GM19467 (cell line): ENCODE measurements around the gene TUBB4B.

Experiments used
- ATAC-seq: cut with Tn5 transposase; IDR thresholded peaks from one replicate; pipeline ENCODE4 v1.9.1; 2021; ENCODE audit warnings: mild to moderate bottlenecking, moderate library complexity; ENCODE audit not compliant: unreplicated experiment

Gene TUBB4B

DNA sequence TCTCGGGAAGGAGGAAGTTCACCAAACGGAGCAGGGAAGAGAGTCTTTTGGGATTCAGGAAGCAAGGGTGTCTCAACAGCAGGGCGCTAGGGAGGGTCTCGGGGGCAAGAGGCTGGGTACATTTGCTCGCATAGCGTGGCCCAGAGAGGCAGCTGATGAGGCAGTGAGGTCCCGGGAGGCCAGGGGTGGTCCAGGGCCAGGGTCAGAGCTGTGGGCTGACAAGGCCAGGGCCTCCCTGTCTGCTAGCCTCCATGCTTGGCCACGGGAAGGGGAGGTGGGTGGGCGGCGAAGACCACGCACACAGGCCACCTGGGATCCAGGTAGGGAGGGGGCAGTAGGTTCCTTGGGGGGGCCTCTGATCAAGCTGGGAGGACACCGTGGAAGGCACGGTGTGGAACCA lies 29.6 kb upstream of the TUBB4B start:
- ATAC-seq, result no peak

DNA sequence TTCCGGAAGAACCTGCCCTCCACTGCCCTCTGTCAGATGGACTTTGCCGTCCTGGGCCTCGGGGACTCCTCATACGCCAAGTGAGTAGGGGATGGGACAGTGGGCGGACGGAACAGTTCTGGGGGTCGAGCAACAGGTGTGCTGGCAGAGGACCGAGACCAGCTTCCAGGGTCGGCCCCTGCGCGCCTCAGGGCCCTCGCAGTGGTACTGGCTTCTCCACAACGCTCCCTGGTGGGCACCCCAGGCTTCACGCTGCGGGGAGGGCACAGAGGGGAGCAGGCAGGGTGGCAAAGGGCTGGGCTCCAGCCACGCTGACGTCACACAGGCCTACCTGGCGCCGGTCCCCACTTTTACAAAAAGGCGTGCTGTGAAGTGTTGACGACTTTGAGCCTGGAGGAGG lies 28.6 kb upstream of the TUBB4B start:
- ATAC-seq, result no peak

DNA sequence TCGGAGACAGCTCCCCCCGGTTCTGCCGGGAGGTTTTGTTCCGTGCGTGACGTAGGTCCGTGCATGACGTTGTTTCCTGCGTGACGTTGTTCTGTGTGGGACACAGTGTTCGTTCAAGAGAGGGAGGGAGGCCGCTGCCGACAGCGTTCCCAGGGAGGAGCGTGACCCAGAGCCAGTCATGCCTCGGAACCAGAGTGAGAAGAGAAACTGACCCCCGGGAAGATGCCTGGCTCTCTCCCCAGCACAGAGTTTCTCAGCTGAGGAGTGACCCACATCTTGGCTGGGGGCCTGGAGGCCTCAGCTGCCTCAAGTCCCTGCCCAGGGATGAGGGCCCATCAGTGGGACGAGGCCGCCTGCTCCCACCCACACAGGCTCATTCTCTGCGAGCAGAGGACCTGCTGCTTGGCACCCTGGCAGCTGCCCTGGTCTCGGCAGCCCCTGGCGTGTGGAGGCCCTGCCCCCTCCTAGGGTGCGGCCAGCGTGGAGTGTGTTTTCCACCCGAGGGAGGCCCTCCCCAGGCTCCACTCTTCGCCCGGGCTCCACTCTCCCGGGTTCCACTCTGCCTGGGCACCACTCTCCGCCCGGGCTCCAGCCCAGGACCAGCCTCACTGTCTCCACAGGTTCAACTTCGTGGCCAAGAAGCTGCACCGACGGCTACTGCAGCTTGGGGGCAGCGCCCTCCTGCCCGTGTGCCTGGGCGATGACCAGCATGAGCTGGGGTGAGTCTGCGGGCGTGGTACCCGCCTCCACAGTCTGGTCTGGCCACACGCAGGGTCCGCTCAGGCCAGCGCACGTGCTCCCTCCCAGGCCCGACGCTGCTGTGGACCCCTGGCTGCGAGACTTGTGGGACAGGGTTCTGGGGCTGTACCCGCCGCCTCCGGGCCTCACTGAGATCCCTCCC lies 27.7 kb upstream of the TUBB4B start:
- ATAC-seq, result no peak

DNA sequence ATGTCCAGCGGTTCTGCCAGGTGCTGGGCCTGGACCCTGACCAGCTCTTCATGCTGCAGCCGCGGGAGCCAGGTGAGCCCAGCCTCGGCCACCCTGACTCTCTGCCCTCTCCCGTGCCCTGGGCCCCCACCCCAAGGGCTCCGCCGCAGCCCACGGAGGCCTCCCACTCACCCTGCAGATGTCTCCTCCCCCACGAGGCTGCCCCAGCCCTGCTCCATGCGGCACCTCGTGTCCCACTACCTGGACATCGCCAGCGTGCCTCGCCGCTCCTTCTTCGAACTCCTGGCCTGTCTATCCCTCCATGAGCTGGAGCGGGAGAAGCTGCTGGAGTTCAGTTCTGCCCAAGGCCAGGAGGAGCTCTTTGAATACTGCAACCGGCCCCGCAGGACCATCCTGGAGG lies 26.5 kb upstream of the TUBB4B start:
- no peak for ATAC-seq

DNA sequence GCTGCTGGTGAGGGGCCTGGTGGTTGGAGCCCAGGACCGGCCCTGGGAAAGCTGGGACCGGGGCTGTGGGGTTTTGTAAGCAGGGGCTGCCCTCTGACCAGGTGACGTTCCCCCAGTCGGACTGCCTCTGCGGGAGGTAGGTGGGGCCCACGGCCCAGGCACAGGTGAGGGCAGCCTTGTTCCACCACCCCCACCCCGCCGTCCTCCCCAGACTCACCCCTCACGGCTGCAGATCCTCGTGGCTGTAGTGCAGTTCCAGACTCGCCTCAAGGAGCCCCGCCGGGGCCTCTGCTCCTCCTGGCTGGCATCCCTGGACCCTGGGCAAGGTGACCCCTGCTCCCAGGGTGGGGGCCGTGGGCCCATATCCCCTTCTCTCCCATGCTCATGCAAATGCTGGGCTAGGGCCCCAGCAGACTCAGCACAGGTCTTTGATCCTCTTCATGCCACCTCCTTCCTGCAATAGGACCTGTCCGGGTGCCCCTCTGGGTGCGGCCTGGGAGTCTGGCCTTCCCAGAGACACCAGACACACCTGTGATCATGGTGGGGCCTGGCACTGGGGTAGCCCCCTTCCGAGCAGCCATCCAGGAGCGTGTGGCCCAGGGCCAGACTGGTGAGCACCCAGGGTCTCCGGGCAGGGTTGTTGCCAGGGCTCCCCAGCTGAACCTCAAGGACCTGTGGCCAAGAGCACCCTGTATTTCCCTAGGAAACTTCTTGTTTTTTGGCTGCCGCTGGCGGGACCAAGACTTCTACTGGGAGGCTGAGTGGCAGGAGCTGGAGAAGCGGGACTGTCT lies 25.7 kb upstream of the TUBB4B start:
- ATAC-seq, result no peak

DNA sequence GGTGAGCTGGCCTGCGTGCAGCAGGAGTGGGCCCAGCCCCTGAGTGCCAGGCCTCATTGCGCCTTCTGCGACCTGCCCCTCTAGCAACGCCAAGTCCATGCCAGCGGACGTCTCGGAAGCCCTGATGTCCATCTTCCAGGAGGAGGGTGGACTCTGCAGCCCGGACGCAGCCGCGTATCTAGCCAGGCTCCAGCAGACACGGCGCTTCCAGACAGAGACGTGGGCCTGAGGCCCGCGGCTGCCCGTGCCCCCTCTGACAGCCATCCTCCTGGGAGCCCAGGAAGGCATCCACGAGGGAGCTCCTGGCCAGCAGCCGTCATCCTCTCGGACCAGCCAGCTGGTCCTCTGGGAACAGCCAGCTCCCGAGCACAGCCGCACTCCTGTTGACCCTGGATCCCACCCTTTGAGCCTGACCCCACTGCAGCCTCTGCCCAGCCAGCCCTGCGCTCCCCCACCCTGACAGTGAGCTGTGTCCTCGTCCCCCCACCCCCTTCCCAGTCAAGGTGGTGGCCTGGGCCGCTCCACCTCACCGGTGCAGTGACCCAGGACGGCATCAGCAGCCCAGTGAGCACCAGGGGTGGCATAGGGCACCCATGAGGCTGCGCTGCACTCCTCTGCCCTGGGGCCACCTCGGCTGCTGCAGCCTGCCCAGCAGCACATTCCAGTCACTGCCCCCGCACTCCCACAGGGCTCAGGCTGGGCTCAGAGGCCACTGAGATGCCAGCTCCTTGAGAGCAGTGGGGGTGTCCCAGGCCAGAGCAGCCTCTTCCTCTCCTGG lies 24.7 kb upstream of the TUBB4B start:
- ATAC-seq, result no peak

DNA sequence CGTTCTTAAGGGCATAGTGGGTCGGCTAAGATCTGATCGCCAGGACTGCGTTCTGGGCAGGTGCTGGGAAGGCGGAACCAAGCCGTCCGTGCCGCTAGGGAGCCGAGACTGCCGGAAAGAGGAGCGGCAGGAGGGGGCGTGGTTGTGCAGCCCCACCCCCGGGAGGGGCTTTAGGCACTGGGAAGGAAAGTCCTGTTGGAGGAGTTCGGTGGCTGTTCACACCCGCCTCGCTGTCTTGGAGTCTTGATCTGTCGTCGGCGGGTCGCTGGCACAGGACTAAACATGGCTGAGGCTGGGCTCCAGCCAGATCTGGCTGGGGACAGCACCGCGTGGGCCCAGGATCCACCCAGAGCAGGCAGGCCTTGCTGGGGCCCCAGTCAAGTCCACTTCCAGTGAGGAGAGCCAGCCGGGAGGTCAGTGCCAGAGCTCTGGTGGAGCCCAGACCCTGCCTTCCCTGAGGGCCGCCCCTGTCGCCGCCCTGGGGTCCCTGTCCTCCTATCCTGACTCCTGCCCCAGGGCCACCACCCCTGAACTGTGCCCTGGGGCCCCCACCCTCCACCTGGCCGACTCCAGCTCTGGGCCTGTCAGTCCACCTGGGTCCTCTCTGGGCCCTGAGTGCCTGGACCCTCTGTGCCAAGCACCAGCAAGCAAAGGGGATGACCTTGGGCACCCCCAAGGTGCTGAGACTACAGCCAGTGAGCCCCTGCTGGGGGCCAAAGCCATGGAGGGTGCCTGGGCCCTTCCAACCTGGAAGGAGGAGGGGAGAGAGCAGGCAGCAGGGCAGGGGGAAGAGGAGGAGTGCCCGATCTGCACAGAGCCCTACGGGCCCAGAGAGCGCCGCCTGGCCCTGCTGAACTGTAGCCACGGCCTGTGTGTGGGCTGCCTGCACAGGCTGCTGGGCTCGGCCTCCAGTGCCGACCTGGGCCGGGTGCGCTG lies 23.5 kb upstream of the TUBB4B start:
- no peak for ATAC-seq

DNA sequence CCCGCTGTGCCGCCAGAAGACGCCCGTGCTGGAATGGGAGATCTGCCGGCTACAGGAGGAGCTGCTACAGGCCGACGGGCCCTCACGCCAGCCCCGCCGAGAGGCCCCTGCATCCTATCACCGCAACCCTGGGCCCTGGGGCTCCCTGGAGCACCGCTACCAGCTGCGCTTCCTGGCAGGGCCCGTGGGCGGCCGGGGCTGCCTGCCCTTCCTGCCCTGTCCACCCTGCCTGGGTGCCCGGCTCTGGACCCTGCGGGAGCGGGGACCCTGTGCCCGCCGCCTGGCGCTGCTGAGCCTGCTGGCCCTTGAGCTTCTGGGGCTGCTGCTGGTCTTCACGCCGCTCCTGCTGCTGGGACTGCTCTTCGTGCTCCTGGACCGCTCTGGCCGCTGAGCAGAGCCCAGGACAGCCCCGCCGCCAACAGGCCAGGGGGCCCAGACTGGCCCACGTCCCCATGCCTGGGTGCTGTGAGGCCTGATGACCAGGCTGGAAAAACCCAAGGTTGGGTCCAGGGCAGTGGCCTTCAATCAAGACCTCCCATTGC lies 22.8 kb upstream of the TUBB4B start:
- ATAC-seq, result no peak

DNA sequence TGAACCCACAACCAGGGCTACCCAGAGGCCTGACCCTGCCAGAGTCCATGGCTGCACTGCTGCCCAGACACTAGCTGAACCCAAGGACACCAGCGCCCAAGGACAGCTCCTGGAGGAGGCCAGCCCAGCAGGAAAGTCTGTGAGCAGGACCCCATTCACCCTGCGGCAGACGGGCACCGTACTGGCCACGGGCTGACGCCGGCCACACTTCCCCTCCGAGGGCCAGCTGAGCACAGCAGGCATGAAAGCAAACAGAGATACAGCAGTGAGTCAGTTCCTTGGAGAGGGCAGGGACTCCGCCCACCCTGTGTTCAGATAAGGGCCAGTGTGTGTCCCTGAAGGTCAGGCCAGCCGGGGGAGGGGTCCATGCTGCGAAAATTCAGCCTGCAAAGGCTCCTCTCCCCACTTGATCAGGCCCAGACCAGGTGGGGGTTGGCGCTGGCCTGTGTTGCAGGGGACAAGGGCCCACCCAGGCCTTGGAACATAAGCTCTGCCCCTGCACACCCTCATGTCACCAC lies 22.3 kb upstream of the TUBB4B start:
- no peak for ATAC-seq

DNA sequence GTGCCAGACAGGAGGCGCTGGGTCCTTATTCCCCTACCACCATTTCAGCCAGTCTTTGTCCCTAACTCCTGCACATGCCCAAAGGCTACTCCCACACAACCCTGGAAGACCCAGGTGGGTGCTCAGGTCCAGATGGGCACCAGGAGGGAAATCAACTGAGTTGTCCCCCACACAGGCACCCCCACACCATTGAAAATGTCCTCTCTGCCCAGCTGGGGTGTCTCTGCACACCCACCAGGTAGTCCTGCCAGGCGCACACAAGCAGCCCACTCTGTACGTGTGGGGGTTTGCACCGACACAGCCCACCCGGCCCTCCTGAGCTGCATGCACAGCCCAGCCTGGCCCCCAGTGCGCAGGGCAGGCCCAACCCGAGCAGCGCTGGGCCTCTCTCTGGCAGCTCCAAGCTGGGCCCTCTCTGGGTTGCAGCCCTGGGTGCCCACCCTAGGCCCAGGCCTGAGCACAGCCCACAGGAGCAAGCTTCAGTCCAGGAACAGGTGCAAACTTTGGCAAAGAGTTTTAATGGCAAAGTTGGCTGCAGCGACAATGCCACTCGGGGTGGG lies 21.2 kb upstream of the TUBB4B start:
- no peak for ATAC-seq

DNA sequence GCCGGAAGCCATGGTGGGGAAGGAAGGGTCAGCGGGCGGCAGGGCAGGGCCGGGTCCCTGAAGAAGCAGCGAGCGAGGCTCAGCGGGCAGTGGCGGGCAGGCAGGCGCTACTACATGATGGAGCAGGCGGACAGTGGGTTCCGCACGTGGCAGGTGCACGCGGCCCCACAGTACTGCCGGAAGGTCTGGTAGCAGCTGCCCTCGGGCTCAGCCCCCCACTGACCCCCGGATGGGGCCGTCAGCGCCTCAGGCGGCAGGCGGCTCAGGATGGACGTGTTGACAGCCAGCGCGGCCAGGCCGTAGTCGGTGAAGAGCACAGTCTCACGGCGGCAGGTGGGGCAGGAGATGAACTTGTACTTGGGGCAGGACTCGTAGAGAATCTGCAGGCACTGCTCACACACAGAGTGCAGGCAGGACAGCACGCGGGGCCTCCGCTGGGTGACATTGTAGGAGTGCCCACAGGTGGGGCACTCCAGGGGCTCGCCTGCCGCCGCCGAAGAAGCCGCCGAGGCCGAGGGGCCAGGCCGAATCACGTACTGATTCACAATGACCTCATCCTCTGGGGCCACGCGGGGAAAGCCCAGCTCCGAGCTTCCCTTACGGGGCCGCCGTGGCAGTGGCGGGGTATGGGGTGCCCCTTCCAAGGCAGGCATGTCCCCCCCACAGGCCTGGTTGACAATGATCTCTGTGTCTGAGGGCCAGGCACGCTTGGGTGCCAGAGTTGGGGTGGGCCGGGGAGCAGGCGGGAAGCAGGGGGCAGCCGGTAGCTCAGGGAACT lies 20.6 kb upstream of the TUBB4B start:
- ATAC-seq, result no peak

DNA sequence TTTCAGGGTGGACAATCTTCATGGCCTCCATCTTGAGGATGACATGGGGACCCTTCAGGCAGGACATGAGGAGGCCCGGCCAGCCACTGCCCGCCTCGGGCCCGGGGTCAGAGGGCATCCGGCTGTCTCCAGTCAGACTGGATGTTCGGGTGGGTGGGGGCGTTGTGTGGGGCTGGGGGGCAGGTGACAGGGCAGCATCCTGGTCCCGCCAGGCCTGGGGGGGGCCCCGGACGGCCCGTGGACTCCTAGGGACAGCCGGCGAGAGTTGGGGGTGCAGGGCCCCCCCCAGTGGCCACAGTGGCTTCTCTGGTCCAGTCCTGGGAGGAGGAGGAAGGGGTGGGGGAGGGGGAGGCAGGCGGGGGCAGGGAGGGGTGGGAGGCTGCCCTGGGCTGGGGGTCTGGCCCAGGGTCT lies 20.0 kb upstream of the TUBB4B start:
- no peak for ATAC-seq

DNA sequence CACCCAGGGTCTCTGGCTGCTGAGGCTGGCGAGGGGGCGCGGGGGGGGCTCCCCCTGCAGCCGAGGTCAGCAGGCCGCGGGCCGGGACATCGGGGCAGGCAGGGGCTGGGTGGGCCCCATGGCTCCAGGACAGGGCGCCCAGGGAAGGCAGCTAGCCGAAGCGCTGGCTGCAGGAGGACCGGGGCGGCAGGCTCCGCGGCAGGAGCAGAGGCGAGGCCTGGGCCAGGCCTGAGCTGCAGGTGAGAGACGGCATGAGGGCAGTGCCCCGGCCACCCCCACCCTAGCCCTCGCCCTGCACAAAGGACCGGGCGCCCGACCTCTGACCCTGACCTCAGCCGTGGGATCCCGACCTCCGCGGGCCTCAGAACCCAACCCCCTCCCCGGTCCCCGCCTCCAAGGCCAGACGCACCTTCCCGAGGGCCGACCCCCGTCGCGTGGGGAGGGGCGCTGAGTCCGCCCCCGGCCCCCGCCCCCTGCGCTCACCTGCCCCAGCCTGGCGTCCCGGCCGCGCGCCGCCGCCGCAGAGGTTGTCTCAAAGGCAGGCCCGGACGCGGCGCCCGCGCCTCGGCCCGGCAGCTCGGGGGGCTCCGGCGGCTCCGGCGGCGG lies 19.5 kb upstream of the TUBB4B start:
- ATAC-seq, result no peak

DNA sequence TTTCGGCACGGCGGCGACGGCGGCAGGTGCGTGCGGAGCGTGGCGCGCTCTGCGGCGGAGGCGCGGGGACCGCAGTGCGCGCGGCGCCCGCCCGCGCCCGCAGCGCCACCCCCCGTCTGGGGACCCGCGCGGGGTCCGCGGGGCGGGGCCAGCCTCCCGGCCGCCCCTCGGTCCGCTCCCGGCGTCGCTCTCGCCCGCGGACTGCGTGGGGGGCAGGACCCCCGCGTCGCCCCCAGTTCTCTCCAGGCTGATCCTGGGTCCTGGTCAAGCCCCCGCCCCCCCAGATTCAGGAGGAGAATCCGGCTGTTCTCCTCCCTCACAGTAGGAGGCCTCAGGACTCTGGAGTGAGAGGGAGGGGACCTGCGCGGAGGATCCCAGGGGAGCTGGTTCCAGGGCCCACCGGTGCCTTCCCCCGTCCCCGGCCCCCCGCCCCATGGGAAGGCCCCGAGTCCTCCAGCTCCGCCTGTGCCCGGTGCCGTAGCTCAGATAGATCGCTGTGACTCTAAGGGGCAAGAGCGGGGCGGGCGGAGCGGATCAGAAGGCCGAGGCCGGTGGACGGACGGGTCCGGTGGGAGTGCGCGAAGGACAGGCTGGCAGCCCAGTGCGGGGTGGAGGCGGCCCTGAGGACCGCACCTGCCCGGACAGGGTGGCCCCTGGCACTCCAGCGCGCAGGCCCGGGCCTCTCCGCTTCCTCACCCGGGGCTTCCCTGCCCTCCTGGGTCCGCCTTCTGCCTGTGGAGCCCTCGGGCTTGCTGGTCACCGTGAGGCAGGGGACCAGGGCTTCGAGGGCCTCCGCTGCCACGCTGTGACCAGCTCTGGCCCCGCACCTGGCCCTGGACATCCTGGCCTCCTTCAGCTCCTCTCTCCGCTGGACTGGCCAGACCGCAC lies 18.7 kb upstream of the TUBB4B start, which contains the start of gene RNF208:
RNF208 (minus strand) TSS at position 51 of the 888 bp plus-strand sequence. CDS start 1,028 bp downstream, outside the sequence.
- no peak for ATAC-seq

DNA sequence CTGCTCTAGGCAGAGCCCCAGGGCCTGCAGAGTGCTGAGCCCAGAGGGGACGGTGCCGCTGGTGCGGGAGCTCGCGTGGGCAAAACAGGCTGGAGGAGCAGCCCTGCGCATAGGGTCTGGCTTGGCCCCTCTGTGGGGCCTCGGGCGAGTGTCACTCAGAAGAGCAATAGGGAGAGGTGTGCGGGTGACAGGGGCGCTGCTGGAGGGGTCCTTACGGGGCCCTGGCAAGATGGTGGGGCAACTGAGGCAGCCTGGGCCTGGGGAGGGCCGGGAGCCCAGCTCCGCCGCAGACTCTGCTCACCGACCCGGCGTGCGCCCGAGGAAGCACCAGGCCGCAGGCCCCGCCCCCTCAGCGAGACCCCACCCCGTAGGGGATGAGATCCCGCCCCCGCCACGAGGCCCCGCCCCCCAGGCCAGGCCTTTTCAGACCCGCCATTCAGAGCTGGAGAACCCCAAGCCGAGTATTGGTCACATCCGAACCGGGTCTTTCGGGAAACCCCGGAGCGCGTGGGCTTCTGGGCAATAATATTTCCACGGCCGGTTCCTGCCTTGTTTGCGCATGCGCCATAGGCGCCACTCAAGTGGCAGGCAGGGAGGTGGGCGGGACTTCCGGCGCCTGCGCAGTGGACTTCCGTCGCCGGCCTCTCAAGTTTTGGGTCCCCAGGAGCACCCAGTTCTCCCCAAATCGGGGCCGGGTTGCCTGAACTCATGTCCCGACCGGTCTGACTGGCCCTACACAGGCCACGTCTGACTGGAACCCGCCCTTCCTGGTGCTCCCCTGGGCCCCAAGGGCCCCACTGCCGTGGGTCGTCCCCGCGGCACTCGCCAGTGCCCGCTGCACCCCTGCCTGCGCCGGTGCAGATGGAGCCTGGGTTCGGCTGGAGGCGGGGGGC lies 17.8 kb upstream of the TUBB4B start:
- ATAC-seq, result peak; percentile 74
